HG02610 (cell line): ENCODE measurements around the gene ALK.

Experiments
- ATAC-seq: cut with Tn5 transposase; IDR thresholded peaks from one replicate; pipeline ENCODE4 v1.9.1; 2021; ENCODE audit warnings: mild to moderate bottlenecking, moderate library complexity; ENCODE audit not compliant: unreplicated experiment

The ALK gene

DNA sequence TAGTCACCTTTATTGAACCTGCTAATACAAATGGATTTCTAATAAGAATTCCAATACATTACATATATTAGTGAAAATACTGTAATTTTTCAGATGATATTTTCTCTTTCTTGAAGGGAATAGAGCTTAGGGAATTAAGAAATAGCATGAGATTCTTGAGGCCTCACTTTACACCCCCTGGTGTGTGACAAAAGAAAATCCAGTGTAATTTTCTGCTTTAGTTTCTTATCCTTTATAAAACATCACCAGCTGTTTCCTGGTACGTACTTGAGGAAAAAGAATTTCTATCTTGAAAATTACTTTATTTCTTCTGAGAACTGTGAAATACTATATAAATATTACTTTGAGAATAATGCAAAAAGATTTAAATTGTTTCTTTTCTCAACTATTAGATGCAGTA is 734.6 kb downstream of the ALK start:
- ATAC-seq, result no peak

DNA sequence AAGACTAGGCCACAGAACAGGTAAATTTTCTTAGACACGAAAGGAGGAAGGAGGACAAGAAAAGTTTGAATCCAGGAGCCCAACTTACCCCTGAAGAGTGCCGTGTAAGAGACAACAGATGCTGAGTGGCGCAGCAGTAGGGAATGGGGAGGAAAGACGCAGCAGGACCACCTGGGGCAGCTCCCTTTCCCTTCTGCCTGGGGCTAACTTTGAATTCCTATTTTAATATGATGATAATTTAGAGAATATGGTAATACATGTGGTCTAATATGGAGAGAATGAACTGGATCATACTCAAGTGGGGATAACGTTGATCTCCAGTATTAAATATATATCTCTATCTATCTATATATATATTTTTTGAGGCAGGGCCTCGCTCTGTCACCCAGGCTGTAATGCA is 736.9 kb downstream of the ALK start:
- ATAC-seq, result no peak

DNA sequence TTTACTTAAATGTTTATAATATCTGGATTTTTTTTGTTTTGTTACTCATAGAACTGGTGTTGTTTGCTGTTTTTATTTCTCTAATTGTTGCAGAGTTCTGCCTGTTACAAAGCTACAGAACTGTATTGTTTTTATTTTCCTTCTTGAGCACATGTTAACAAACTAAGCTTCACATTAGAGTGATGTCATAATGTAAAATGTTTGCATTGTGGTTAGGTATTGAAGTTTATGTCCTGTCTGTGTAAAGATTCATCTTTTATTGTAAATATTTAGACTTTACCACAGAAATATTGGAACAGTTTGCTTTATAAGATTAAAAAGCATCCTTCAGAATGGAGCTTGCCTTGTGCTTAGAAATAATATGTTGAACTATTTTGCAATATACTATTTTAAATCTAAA is 738.5 kb downstream of the ALK start:
- no peak for ATAC-seq

- no peak for ATAC-seq
Observed at GRCh38 chr2:29182334-29182733, 739.1 kb downstream of the ALK start.

GRCh38 chr2:29175338-29175737 is 746.0 kb downstream of the ALK start:
- no peak for ATAC-seq

DNA sequence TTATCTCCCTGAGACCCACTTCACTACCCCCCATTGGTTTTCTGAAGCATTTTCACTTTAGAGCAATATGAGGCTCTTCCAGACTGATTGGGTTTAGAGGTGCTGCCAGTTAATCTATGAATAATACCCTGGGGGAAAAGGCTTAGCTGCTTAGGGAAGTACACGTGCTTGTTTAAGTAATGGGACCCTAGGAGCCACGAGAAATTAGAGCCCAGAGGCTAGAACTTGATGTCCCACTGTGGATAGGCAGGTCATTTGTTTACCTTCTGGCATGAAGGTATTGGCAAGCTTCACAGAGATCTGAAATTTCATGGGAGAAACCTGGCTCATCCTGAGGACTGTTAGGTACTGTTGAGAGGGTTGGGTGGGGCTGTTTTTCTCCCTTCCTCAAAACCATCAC is 746.4 kb downstream of the ALK start:
- ATAC-seq, result no peak

DNA sequence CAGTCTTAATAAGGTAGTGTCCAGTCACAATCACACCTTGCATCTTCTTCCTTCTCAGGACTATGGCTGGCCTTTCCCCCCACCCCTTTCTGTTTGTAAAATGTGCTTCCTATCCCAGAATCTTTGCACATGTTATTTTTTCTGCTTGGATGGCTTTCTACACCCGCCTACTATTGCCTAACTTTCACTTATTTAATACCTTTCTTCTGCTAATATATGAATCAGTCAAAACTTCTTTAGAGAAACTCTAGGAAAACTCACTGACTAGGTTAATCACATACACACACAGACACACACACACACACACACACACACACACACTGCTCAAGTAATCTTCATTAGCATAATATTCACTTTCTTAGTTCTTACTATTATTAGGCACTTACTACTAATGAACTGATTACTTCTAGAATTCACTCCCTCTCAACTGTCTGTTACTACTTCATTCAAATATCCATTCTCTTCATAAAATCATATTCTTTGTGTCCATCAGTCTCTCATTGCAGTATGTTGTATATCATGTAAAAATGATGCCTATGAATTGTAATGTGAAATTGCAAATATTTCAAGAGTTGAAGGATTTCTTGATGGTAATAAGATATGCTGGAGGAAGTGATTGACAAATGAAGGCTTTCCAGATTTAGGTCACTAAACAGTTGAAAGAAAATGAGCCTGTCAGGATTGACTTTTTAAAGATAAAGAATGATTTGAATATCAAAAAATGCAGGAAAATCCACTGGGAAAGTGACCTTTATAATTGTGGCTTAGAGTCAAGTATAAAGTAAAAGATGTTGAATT is 754.9 kb downstream of the ALK start:
- no peak for ATAC-seq

DNA sequence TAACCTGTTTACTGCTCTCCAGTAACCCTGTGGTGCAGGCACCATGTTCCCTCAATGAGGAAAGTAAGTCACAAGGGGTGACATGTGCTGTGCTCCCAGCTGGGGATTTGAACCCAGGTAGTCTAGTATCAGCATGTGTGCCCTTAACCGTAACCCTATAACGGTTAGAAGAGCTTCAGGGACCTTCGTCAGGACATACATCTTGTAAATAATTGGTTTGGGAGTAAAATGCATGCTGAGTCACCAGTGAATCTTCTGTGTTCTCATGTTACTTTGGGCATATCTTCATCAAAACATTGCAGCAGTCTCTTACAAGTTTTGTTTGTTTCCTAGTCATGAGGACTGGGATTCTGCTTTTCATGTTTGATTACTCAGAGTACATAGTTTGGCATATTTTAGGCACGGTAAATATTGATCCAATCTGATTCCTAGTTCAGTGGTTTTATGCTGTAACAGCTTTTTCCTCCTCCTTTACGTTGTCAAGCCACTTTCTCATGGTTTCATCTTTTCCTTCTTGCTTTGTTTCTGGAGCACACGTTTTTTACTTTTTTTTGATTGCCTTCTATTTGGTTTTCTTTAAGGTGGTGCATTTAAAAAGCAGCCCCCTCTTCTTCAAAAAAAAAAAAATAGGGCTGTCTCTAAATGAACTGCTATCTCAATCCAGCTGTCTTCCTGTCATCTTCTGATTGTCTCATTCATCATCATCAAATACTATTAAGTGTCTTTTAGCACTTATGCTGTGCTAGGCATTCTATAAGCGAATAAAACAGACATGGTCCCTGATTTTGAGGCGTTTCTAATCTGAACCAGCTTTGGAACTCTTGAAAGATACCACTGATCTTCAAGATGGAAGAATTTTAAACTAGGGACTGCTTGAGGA is 755.8 kb downstream of the ALK start:
- ATAC-seq, result no peak

- ATAC-seq, result no peak
Observed at GRCh38 chr2:29164091-29164846, 757.1 kb downstream of the ALK start.

DNA sequence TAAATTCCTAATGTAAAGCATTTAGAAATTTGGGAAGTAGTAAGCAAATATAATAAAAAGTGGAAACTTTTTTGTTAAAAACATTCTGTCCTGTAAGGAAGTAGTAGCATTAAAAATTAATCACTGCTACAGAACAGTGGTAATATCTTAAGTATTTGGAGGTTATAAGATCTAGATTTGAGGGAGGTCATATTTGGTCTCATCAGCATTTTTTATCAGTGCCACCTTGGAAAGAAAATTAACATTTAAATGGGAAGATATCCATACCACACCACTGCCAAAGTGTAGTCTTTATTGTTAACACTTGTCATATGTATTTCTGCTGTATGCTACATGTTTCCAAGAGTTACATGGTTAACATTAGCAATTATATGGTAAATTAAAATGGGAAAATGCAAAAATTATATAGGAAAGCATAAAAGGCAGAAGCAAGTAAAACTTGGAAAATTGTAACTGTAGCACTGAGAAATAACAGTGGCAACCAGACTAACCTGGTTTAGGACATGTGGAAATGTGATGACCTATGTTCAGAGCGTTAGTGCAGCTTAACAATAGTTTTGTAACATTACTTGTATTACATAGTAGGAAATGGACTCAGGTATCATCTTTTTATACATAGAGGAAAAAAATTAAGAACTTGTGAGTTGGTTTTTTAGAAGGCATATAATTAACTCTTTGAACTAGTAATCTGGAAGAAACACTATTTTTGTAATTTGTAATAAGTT is 759.0 kb downstream of the ALK start:
- no peak for ATAC-seq

DNA sequence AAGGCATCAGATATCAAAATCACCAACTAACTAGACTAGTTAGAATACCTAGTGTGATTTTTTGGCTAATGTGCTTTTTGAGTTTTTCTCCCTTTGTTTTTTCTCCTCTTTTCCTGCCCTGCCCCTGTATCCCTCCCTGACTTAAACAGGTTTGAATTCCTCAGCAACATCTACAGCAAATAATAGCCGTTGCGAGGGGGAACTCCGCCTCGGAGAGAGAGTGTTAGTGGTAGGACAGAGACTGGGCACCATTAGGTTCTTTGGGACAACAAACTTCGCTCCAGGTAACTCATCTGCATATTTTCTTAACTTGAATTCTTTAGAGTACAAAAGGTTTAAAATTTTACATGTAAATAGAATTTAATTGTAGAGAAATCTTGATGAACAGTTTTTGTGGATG is 761.2 kb downstream of the ALK start:
- no peak for ATAC-seq

GRCh38 chr2:29159125-29159524 is 762.3 kb downstream of the ALK start:
- no peak for ATAC-seq

DNA sequence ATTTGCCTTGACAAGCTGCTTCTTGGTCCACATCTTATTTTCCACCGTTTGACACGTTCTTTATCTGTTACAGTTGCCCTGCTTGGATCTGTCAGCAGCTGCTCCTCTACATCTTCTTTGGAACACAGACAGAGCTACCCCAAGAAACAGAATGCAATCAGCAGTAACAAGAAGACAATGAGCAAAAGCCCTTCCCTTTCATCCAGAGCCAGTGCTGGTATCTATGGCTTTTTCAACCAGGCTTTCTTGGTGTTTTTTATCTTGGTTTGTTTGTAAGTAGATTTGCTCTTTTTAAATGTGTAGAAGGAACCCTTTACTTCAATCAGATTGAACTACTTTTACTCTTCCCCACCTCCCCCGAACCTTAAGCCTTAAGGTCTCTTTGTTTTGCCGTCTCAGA is 764.3 kb downstream of the ALK start:
- no peak for ATAC-seq

DNA sequence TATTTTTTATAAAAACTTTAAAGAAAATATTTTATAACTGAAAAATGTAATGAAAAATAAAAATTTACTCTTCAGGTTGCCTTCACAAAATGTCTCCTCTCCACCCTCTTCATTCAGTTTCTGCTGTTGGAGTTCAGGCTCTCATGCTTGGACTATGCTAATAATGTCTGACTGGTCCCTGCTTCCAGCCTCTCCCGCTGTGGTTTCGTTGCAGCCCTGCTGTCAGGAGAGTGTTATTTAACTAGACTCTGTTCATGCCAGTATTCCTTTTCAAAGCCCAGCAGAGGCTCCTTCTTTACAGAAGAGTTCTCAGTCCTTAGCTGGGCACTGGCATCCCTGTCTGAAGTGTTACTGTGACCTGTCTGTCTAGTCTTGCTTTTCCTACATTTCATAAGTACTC is 765.8 kb downstream of the ALK start:
- no peak for ATAC-seq

GRCh38 chr2:29154610-29155009 is 766.8 kb downstream of the ALK start:
- no peak for ATAC-seq

DNA sequence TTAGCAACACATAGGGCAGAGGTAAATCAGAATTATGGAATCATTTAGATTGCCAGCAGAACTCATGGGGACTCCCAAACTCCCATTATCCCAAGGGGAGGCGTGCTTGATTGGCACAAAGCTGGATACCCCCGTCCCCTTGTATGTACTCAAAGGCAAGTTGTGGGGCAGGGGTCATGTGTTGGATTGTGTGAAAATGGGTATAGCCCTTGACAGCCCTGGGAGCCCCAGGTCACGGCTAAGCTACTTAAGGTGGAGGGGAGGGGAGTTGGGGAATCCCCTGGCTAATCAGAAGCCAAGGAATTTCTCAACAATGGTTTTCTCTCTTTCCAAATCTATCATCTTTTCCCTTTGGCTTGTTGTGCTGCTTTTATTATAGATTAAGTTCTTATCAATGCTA is 773.4 kb downstream of the ALK start:
- ATAC-seq, result no peak

GRCh38 chr2:29146197-29146596 is 775.2 kb downstream of the ALK start:
- no peak for ATAC-seq

DNA sequence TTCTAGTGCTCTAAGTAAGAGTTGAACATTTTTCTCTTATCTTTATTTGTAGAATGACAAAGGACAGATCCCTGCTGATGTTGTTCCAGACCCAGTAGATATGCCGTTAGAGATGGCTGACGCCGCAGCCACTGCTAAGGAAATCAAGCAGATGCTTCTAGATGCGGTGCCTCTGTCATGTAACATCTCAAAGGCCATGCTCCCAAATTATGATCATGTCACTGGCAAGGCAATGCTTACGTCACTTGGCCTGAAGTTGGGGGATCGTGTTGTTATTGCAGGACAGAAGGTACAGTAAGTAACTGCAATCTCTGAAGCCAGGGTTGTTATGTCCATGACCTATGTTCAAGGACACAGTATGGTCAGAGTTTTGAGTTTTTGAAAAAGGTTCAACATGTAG is 777.7 kb downstream of the ALK start:
- ATAC-seq, result no peak
